PFSK-1 (cell line): ENCODE measurements around the gene NAV3.

Experiments used
- POLR2AphosphoS5 ChIP-seq: IDR thresholded peaks from 2 replicates; pipeline ENCODE4 v1.6.1; 2012; ENCODE audit warnings: low read depth, mild to moderate bottlenecking, control low read depth, low read length, moderate library complexity
- TAF1 ChIP-seq: IDR thresholded peaks from 2 replicates; pipeline ENCODE4 v1.6.1; 2012; ENCODE audit warnings: low read length, control low read depth, borderline replicate concordance; ENCODE audit not compliant: insufficient read depth

DNA sequence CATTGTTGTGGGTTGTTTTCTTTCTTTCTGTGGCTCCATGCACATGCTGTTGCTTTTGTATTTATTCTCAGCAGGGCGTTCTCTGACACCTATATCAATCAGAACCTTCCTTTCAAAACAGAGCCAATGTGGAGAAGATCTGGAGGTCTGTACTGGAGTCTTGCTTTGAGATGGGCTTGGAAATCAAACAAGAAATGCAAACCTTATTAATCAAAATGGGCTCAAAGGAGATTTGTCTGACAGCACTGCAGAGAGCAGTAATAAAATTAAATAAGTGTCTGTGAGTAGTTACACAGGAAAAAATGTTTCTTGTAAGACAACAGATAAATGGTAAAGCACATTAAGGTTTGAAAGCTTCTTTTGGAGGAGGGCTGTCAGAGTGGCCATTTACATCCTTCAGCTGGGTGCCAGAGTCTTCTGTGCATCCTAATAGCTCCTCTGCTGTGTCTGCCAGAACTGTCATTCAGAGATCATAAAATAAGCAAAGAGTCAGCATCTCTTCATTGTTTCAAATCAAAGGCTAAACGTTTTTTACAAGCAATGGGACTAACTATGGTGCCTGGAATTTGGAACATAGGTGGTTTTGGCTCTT, 414.3 kb downstream of the NAV3 start:
- TF ChIP-seq TAF1 (no peak), POLR2AphosphoS5 (no peak)
